Activated naive CD8-positive, alpha-beta T cell treated with anti-CD3 and anti-CD28 coated beads, Interleukin-2, amount 50 U/mL, for 24 hours (primary cell): ENCODE data around the gene RPL32.
"Not testable (repeated sequence)": the region's sequence is repeated elsewhere in the genome, so short reads cannot be mapped to it uniquely, and the experiment has no call there.

Source experiments
- ATAC-seq: fragments of 150-1000 bp; cut with Tn5 transposase; one replicate; pipeline ENCODE4 v1.10.0; 2021
- DNase-seq: peaks from one replicate; pipeline ENCODE4 v3.0.0; 2021
- H3K27ac Mint-ChIP-seq: one replicate; pipeline ENCODE4 v1.8.0; 2021; ENCODE audit warnings: mild to moderate bottlenecking, mixed read lengths
- H3K27me3 Mint-ChIP-seq: one replicate; pipeline ENCODE4 v1.8.0; 2021; ENCODE audit warnings: mixed read lengths
- H3K36me3 Mint-ChIP-seq: one replicate; pipeline ENCODE4 v1.8.0; 2021; ENCODE audit warnings: low read depth, mixed read lengths
- H3K4me1 Mint-ChIP-seq: one replicate; pipeline ENCODE4 v1.8.0; 2021; ENCODE audit warnings: mixed read lengths
- H3K4me3 Mint-ChIP-seq: one replicate; pipeline ENCODE4 v1.8.0; 2021; ENCODE audit warnings: mild to moderate bottlenecking, moderate library complexity, mixed read lengths
- H3K9me3 Mint-ChIP-seq: one replicate; pipeline ENCODE4 v1.8.0; 2021; ENCODE audit warnings: mixed read lengths

RPL32 gene

DNA sequence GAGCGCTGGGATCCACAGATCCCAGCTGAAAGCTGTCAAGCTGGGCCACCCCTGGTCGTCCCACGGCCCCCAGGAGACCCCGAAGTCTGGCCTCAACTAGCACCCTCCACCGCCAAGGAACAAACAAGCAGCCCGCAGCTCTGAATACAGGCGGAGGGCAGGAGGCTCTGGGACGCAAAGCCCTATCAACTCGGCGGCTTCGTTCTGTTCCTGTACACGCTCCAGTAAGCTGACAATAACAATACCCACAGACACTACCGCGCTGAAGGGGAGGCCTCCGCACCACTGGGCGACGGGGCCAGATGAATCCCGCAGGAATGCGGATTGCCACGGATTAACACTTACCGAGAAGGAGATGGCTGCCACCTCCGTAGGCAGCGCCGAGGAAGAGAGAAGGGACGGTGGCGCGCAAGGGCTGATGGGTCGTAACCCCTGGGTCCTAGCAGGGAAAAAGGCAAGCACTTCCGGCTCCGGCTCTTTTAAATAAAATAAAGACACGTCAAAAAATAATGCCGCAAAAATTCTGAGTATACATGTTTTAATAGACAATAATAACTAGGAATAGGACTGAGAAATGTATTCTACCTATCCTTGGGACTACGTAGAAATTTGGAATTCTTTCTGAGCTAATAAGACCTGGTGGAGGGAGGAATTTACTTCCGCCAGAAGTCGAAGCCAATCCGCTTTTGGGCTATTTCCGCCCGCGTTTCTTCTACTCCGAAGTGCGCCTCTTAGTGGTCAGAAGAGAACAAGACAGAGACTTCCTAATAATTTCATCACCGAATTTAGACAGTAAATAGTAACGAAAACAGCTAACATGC is at the start of gene RPL32:
RPL32 (minus strand) TSS at position 417 of the 821 bp plus-strand sequence. CDS start 1,328 bp downstream, outside the sequence.
- ATAC-seq (peak; percentile 78), DNase-seq (peak; percentile 83)
- peaks cover 53% of the 10 kb centered on the region for H3K36me3 Mint-ChIP-seq
- peaks cover 62% of the 10 kb centered on the region for H3K4me1 Mint-ChIP-seq
- H3K9me3 Mint-ChIP-seq, result no peaks in the 10 kb centered on the region
- peak within 1 kb of the TSS; percentile 98 for H3K4me3 Mint-ChIP-seq
- peak within 1 kb of the TSS; percentile 99 for H3K27ac Mint-ChIP-seq
- H3K27me3 Mint-ChIP-seq, result no peaks in the 10 kb centered on the region

DNA sequence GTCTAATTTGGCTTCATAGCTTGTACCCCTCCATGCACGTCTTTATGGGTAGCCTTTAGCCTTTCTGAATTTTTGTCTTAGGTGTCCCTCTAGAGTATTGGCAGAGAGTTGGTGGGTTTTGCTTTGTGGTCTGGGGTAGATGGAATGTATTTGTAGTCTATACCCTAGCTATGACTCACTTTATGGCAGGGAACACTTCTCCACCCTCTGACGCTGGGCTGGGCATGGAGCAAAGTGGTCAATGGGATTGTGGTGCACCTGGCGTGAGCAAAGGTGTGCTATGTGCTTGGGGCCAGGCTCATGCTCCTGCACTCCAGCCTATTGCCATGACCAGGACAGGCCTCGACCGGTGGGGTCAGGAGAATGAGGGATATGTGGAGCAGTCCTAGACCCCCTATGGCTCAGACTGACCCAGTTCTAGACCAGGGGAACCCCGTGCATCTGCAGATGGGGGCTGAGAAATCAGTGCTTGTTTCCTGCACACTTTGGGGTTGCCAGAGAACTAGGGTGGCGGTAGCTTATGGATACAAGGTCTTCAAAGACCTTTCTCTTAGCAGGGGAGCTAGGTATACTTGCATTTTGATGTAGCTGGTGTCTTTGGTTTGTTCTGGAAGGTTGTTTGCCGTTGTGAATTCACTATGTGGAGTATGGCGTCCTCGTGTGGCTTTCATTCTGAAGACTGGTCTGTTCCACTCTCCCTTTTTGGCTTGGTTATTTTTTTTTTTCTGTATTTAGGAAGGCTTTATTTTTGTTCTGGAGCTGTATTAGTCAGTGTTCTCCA is 49.4 kb upstream of the RPL32 start:
- no peak for ATAC-seq
- H3K4me1 Mint-ChIP-seq, result peaks cover 13% of the 10 kb centered on the region
- no peak for DNase-seq

DNA sequence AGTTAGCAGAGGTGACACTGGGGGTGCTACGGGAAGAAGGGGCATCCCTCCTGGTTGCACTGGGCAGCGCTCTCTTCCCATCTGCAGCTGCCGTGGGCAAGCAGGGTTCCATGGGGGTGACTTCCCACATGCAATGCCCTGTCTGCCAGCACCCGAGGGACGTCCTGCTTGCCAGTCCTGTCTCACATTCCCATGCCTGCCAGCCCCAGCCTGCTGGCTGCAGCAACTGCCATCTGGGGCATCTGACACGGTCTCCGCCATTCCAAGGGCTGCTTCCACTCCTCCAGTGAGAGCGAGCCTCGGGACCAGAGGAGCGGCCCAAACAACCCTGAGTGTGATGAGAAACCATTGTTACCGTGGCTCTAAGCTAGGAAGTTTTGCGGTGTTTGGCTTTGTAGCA is 45.4 kb upstream of the RPL32 start:
- Mint-ChIP-seq H3K36me3 (peaks cover 1% of the 10 kb centered on the region), H3K4me1 (peaks cover 14% of the 10 kb centered on the region), H3K27ac (no peak overlapping the region), H3K9me3 (no peaks in the 10 kb centered on the region), H3K27me3 (peaks cover 17% of the 10 kb centered on the region), H3K4me3 (no peak overlapping the region)
- DNase-seq (no peak), ATAC-seq (no peak)

More for the DNA sequence above, 49.4 kb upstream of the RPL32 start:
- Mint-ChIP-seq H3K4me3 (no peak overlapping the region), H3K9me3 (no peaks in the 10 kb centered on the region), H3K36me3 (no peaks in the 10 kb centered on the region), H3K27me3 (peaks cover 19% of the 10 kb centered on the region), H3K27ac (no peak overlapping the region)

DNA sequence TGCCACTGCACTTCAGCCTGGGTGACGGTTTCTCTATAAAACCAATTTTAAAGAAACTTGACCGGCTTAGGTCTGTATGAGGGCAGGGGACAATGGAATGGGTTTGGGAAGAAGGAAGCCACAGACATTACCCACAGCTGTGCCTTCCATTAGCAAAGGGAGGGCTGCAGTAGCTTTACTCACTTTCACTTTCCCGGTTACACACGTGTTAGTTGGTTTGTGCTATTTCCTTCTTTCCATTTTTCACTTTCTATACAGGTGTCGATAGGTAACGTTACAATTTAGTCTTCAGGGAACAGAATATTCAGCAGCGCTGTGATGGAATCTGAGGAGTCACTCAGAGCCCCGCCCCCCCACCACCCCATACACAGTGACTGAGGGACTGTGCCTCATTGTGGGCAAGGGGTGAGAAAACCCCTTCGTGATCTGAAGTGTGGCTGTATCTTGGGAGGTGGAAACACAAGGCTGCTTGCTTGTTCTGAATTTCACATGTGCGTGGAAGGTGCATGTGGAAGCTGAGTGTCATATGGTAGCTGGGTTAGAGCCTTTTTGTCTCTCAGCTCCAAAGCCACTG is 44.8 kb upstream of the RPL32 start:
- peaks cover 16% of the 10 kb centered on the region for H3K27me3 Mint-ChIP-seq
- H3K4me1 Mint-ChIP-seq, result peaks cover 13% of the 10 kb centered on the region
- no peak overlapping the region for H3K27ac Mint-ChIP-seq
- H3K4me3 Mint-ChIP-seq, result peak overlapping the region; percentile 12
- ATAC-seq, result peak; percentile 80
- H3K9me3 Mint-ChIP-seq, result no peaks in the 10 kb centered on the region
- peaks cover 1% of the 10 kb centered on the region for H3K36me3 Mint-ChIP-seq
- no peak for DNase-seq

DNA sequence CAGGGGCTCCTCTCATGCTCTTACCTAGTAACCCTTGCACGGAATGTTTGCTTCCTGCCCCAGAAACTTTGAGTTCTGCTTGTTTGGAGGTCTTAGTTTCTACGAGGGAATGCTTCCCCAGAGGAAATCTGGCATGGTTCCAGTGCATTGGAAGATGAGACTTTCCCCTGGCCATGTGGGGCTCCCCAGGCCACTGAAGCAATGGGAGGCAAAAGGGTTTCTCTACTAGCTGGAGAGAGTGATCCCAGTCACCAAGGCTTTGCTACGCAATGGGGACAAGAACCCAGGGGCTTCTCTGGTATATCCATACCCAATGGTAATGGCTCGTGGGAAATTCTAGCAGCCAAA is 44.2 kb upstream of the RPL32 start:
- no peak overlapping the region for H3K4me3 Mint-ChIP-seq
- DNase-seq (no peak), ATAC-seq (no peak)
- H3K27me3 Mint-ChIP-seq, result peaks cover 16% of the 10 kb centered on the region
- H3K9me3 Mint-ChIP-seq, result no peaks in the 10 kb centered on the region
- peaks cover 13% of the 10 kb centered on the region for H3K4me1 Mint-ChIP-seq
- H3K27ac Mint-ChIP-seq, result no peak overlapping the region
- peaks cover 1% of the 10 kb centered on the region for H3K36me3 Mint-ChIP-seq

DNA sequence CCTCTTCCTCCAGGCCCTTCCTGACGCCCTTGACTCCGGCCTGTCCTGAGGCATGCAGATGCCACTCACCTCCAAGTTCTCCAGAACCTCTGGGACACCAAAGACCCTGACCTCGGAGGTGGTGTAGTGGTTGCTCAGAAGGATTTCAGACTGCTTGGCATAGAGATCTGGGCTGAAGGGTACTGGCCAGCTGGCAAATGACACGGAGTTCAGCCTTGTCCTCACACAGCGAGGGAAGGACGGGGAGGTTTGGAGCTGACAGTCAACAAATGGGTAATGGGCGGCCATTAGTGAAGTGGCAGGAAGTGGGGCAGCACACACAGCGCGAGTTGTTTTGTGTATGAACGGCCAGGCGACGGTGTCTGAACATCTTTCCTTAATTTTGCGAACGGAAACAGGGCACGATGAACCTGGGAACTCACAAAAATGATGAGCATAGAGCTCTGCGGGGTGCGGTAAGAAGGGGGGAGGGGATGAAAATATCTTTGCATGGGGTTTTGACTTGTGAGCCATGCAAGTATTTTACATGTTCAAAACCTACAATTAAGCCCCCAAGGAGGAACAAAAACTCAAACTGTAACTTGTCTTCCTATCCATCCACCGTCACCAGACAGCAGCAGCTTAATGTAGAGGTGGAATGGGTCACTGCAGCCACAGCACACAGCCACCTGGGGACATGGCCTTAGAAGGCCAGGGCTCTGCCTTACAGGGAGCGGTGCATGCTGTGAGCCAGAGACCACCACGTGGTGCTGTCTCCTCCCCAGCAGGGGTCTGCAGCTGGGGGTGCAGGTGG is 43.6 kb upstream of the RPL32 start:
- Mint-ChIP-seq H3K4me1 (peaks cover 13% of the 10 kb centered on the region), H3K9me3 (no peaks in the 10 kb centered on the region), H3K36me3 (peaks cover 1% of the 10 kb centered on the region), H3K27ac (no peak overlapping the region), H3K4me3 (no peak overlapping the region), H3K27me3 (peaks cover 15% of the 10 kb centered on the region)
- ATAC-seq, result no peak
- DNase-seq, result no peak

DNA sequence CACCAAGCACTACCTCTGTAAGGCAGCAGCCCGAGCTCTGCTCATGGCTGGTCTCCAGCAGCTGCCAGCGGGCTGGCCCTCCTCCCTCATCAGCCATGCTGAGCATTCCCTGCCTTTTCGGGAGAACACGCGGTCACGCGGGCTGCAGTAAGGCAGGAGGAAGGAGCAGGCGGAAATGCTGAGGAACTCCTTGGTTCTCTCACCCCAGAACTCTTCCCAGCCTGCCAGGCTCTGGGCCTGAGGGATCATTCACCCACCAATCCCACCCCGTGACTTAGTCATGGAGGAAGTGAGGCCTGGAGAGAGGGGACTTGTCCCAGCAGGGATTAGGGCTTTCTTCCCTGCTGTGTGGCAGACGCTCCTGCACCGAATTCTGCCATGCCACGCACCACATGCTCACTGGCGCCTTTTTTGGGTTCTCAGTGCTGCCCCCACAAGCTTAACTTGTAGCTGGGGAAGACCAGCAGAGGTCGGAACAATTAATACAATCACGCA is 42.9 kb upstream of the RPL32 start:
- H3K27ac Mint-ChIP-seq, result no peak overlapping the region
- ATAC-seq (no peak), DNase-seq (no peak)
- H3K4me1 Mint-ChIP-seq, result peaks cover 13% of the 10 kb centered on the region
- H3K36me3 Mint-ChIP-seq, result peaks cover 1% of the 10 kb centered on the region
- no peak overlapping the region for H3K4me3 Mint-ChIP-seq
- H3K9me3 Mint-ChIP-seq, result no peaks in the 10 kb centered on the region
- H3K27me3 Mint-ChIP-seq, result peaks cover 11% of the 10 kb centered on the region

DNA sequence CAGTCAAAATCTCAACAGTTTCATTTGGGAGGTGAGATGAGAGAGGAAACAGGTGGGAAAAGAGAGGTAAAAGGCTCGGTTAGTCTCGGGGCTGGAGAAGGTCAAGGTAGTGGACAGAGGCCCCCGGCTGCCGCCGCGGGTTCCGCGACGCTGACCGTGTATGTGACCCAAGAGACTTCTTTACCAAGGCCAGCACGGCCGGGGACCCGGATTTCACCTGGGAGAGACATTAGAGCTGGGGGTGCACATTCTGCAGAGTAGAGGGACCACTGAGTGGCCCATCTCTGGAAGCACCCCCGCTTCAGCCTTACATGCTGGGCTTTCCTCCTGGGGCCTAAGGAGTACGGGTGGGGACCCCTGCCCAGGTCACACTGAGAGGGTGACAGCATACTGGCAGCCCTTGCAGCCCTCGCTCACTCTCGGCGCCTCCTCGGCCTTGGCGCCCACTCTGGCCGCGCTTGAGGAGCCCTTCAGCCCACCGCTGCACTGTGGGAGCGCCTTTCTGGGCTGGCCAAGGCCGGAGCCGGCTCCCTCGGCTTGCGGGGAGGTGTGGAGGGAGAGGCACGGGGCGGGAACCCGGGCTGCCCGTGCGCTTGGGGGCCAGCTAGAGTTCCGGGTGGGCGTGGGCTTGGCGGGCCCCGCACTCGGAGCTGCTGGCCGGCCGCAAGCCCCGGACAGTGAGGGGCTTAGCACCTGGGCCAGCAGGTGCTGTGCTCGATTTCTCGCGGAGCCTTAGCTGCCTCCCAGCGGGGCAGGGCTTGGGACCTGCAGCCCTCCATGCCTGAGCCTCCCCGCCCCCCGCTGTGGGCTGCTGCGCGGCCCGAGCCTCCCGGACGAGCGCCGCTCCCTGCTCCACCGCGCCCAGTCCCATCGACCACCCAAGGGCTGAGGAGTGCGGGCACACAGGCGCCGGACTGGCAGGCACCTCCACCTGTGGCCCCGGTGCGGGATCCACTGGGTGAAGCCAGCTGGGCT is 41.3 kb upstream of the RPL32 start:
- H3K4me1 Mint-ChIP-seq, result peaks cover 13% of the 10 kb centered on the region
- no peak overlapping the region for H3K4me3 Mint-ChIP-seq
- H3K9me3 Mint-ChIP-seq, result no peaks in the 10 kb centered on the region
- no peak for DNase-seq
- H3K36me3 Mint-ChIP-seq, result peaks cover 1% of the 10 kb centered on the region
- peaks cover 1% of the 10 kb centered on the region for H3K27me3 Mint-ChIP-seq
- ATAC-seq, result no peak
- H3K27ac Mint-ChIP-seq, result no peak overlapping the region

DNA sequence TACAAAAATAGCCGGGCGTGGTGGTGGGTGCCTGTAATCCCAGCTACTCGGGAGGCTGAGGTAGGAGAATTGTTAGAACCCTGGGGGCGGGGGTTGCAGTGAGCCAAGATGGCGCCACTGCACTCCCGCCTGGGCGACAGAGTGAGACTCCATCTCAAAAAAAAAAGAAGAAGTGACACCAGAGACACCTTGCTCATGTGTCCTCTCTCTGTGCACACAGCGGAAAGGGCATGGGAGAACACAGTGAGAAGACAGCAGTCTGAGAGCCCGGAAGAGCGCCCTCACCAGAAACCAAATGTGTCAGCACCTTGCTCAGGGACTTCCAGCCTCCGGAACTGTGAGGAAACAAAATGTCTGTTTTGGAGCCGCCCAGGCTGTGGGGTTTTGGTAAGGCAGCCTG is 40.5 kb upstream of the RPL32 start:
- DNase-seq, H3K4me3 Mint-ChIP-seq, H3K9me3 Mint-ChIP-seq, H3K36me3 Mint-ChIP-seq, H3K27me3 Mint-ChIP-seq, H3K27ac Mint-ChIP-seq, ATAC-seq: not testable (repeated sequence)
- H3K4me1 Mint-ChIP-seq, result peaks cover 13% of the 10 kb centered on the region

DNA sequence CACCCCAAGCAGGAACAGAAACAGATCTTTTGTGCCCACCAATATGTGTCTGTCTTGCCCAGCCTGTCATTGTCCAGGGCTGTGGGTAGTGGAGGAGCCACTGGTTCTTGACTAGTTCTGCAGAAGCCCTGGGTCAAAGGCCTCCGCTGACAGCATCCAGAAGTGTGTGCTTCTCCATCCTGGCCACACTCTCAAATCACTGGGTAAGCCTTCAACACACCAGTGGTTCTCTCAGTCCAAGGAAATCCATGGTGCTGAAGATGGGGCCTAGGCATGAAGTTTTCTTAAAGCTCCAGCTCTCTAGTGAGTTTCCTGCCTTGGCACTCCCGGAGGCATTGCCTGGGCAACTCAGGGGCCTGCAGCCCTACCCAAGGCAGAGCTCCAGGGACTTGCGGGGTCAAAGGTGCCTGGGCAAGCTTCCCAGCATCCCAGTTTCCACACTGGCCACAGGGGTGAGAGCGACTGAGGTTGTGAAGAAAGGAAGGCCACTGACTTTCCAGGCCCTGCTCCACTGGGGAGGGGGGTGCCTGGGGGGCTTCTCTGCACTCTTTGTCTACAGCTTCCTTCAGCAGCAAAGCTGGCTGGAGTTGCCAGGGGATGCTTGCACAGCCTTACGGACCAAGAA is 37.9 kb upstream of the RPL32 start:
- ATAC-seq (no peak), DNase-seq (no peak)
- no peak overlapping the region for H3K4me3 Mint-ChIP-seq
- H3K27me3 Mint-ChIP-seq, result peaks cover 11% of the 10 kb centered on the region
- peaks cover 1% of the 10 kb centered on the region for H3K36me3 Mint-ChIP-seq
- H3K27ac Mint-ChIP-seq, result no peak overlapping the region
- H3K9me3 Mint-ChIP-seq, result no peaks in the 10 kb centered on the region
- H3K4me1 Mint-ChIP-seq, result peaks cover 2% of the 10 kb centered on the region

DNA sequence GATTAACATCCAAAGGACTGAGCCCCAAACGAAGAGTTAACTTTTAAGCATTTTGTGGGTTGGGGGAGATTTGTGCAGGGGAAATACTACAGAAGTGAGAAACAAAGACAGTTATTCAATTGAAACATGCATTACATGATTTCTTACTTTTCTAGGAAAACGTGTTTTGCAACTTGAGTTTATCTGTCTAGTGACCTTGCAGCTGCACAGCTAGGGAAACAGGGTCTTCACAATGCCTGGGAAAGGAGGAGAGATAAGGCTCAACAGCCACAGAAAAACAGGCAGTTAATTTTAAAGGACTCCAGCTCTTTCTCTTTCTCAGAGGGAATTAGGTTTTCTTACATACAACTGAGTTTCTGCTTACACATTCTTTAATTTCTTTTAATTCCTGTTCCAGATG is 37.4 kb upstream of the RPL32 start:
- not testable (repeated sequence) for H3K4me3 Mint-ChIP-seq, DNase-seq, H3K36me3 Mint-ChIP-seq, ATAC-seq, H3K4me1 Mint-ChIP-seq, H3K27ac Mint-ChIP-seq, H3K9me3 Mint-ChIP-seq
- peaks cover 11% of the 10 kb centered on the region for H3K27me3 Mint-ChIP-seq

DNA sequence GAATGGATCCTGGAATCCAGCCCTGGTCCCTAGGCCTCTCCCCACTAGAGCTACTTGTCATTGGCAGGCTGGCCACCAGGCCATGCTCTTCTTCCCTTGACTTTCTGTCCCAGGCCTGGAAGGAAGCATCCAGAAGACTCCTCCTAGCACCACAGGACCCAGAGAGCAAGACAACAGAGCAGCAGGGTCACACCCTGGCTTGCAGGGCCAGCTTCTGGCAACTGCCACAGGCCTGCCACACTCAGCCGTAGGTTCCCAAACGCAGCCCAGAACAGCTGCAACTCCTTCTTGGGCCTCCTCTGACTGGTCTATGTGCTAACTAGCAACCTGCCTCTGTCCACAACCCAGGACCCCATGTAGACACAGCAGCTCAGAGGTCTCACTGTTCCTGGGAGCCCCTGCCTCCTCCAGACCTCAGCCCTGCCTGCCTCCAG is 36.8 kb upstream of the RPL32 start:
- Mint-ChIP-seq H3K4me1 (peaks cover 2% of the 10 kb centered on the region), H3K9me3 (no peaks in the 10 kb centered on the region), H3K27me3 (peaks cover 11% of the 10 kb centered on the region), H3K4me3 (no peak overlapping the region), H3K36me3 (peaks cover 1% of the 10 kb centered on the region), H3K27ac (no peak overlapping the region)
- ATAC-seq (no peak), DNase-seq (no peak)

DNA sequence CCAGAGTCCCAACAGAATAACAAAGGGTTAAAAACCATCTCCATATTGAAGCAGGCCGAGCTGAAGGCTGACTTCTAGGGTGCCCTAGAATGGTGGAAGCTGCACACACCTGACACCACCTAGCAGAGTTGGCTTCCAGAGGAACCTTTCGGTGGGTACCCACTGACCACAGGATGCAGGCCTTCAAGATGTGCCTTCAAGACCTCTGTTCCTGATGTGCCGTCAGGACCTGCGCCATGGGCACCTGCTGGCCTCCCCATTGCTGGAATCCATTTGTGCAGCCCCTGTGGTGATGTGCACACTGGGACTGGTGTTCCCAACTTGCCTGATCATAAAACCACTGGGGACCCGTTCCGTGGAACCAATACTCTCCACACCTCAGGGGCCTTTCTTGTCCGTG is 35.7 kb upstream of the RPL32 start:
- H3K27ac Mint-ChIP-seq, result no peak overlapping the region
- no peaks in the 10 kb centered on the region for H3K9me3 Mint-ChIP-seq
- peaks cover under 1% of the 10 kb centered on the region for H3K4me1 Mint-ChIP-seq
- ATAC-seq, result no peak
- no peak for DNase-seq
- no peaks in the 10 kb centered on the region for H3K36me3 Mint-ChIP-seq
- H3K27me3 Mint-ChIP-seq, result peaks cover 11% of the 10 kb centered on the region
- no peak overlapping the region for H3K4me3 Mint-ChIP-seq
